Right renal cortex interstitium (tissue), 3 donors: ENCODE data around the gene KRTAP4-12. TPM values are rescaled to one million over a fixed set of nuclear protein-coding genes. Genes with fewer than 3 reads are reported as not detected.
"Not testable (repeated sequence)": the region's sequence is repeated elsewhere in the genome, so short reads cannot be mapped to it uniquely, and the experiment has no call there.

Source experiments
- DNase-seq, 3 donors: peaks; one replicate each; pipeline ENCODE4 v3.0.0-alpha.2; 2013; ENCODE audit warnings: low read depth in 3 of 3, low spot score in 2 of 3
- polyA plus RNA-seq, 3 donors: library from polyadenylated mRNA; unstranded; fragments of 120-200 nt; gene quantifications; one replicate each; pipeline ENCODE4 v1.2.1, GENCODE V29; 2013; ENCODE audit not compliant: insufficient read length in 3 of 3

KRTAP4-12 gene
- polyA plus RNA-seq, 3 donors, result not detected

GRCh38 chr17:41127371-41127770 lies 3.4 kb upstream of the KRTAP4-12 start:
- no peak for DNase-seq

GRCh38 chr17:41126412-41126811 lies 2.4 kb upstream of the KRTAP4-12 start:
- DNase-seq, result no peak

GRCh38 chr17:41125064-41125463 lies 1.1 kb upstream of the KRTAP4-12 start:
- no peak for DNase-seq

- not testable (repeated sequence) for DNase-seq
Observed at GRCh38 chr17:41123292-41123990, 541 bp downstream of the KRTAP4-12 start.

- no peak for DNase-seq
Observed at GRCh38 chr17:41121742-41122141, 2.2 kb downstream of the KRTAP4-12 start.

GRCh38 chr17:41119696-41120690 lies 4.0 kb downstream of the KRTAP4-12 start:
- not testable (repeated sequence) for DNase-seq

- DNase-seq, result no peak
Observed at GRCh38 chr17:41118721-41119120, 5.3 kb downstream of the KRTAP4-12 start.

GRCh38 chr17:41117846-41118386 lies 6.1 kb downstream of the KRTAP4-12 start, which contains the start of gene KRTAP4-11:
Gene KRTAP4-11 (minus strand): TSS chr17:41118373. CDS start chr17:41118315, 58 bp downstream.
- DNase-seq, result not testable (repeated sequence)

- DNase-seq, result no peak
Observed at GRCh38 chr17:41116297-41116696, 7.7 kb downstream of the KRTAP4-12 start.

GRCh38 chr17:41111151-41111885 lies 12.7 kb downstream of the KRTAP4-12 start:
- no peak for DNase-seq

- DNase-seq, result not testable (repeated sequence)
Observed at GRCh38 chr17:41108728-41109386, 15.1 kb downstream of the KRTAP4-12 start.

- no peak for DNase-seq
Observed at GRCh38 chr17:41107941-41108450, 16.0 kb downstream of the KRTAP4-12 start.

GRCh38 chr17:41105347-41105746 lies 18.6 kb downstream of the KRTAP4-12 start, which contains the start of gene KRTAP4-9:
Gene KRTAP4-9 (plus strand): TSS chr17:41105389. CDS start chr17:41105389, 0 bp downstream.
- not testable (repeated sequence) for DNase-seq

- DNase-seq, result not testable (repeated sequence)
Observed at GRCh38 chr17:41104386-41105038, 19.5 kb downstream of the KRTAP4-12 start.

GRCh38 chr17:41103896-41104295 lies 20.1 kb downstream of the KRTAP4-12 start:
- no peak for DNase-seq

- DNase-seq, result no peak
Observed at GRCh38 chr17:41101586-41102259, 22.3 kb downstream of the KRTAP4-12 start, which contains the start of gene KRTAP4-16. Gene KRTAP4-16 (minus strand): TSS chr17:41102209. CDS start chr17:41102209, 0 bp downstream.

- DNase-seq, result not testable (repeated sequence)
Observed at GRCh38 chr17:41099682-41100480, 24.1 kb downstream of the KRTAP4-12 start.
